Endothelial cell of umbilical vein (primary cell): Measurements from ENCODE around the gene ZNF224. TPM values are rescaled to one million over a fixed set of nuclear protein-coding genes. Genes with fewer than 3 reads are reported as not detected.

ENCODE experiments used
- BruUV-seq: library from RNA; stranded (reverse); fragments of 400-500 nt; replicated peaks from 2 replicates; lab custom pipeline; 2021; lab: Mats Ljungman, UMichigan
- CTCF ChIA-PET: fragments of 300-600, 350-600 bp; sonication (Branson Sonifier 250); formaldehyde crosslinking; loops from one replicate; lab custom pipeline; 2021; ENCODE audit warnings: antibody characterized with exemption, inconsistent platforms; lab: Charles Lee
- POLR2A ChIA-PET: fragments of 300-600, 350-600 bp; sonication (Branson Sonifier 250); formaldehyde crosslinking; loops from one replicate; lab custom pipeline; 2021; ENCODE audit warnings: antibody characterized with exemption, inconsistent platforms; lab: Charles Lee
- DNase-seq: peaks from one replicate; pipeline ENCODE4 v3.0.0-alpha.2; 2011; ENCODE audit warnings: low read depth, low spot score
- FAIRE-seq: peaks from 2 replicates; lab custom pipeline; 2011; peaks lifted over from hg19 to GRCh38; lab: Jason Lieb, UNC
- H2AFZ ChIP-seq: 2 replicates; pipeline ENCODE4 v1.6.0; 2012; ENCODE audit warnings: low read depth, low read length, control low read depth, inconsistent platforms
- H3K27ac ChIP-seq: 2 replicates; pipeline ENCODE4 v1.5.1; 2011; ENCODE audit warnings: low read depth, mild to moderate bottlenecking, control low read depth, low read length, moderate library complexity; ENCODE audit not compliant: insufficient read depth
- H3K27me3 ChIP-seq, 2 experiments: 2 replicates each; pipeline versions ENCODE4 v1.6.0 to v1.6.1; 2011; ENCODE audit warnings: low read length in 2 of 2, mixed read lengths in 1 of 2; ENCODE audit not compliant: control insufficient read depth in 2 of 2, insufficient read depth in 2 of 2
- H3K36me3 ChIP-seq, 2 experiments: 2 replicates in 1 of 2; 3 replicates in 1 of 2; pipeline ENCODE4 v1.5.1; 2011; ENCODE audit warnings: low read length in 2 of 2, mild to moderate bottlenecking in 1 of 2, moderate library complexity in 1 of 2; ENCODE audit not compliant: control insufficient read depth in 2 of 2, insufficient read depth in 2 of 2; ENCODE audit errors: extremely low read depth in 1 of 2
- H3K4me1 ChIP-seq: 3 replicates; pipeline ENCODE4 v1.5.1; 2011; ENCODE audit warnings: mild to moderate bottlenecking, low read length; ENCODE audit not compliant: control insufficient read depth, insufficient read depth; ENCODE audit errors: extremely low read depth
- H3K4me2 ChIP-seq: 2 replicates; pipeline ENCODE4 v1.6.1; 2011; ENCODE audit warnings: low read length, control low read depth, mixed read lengths; ENCODE audit not compliant: insufficient read depth
- H3K4me3 ChIP-seq, 3 experiments: fragments of 200-600 bp in 1 of 3; sonication (generic), shearing (Covaris generic) in 1 of 3; replicated peaks in 1 of 3; 2 replicates each; pipeline ENCODE4 v1.5.1; 2011 to 2016; ENCODE audit warnings: control low read depth in 3 of 3, low read length in 3 of 3, mild to moderate bottlenecking in 2 of 3, inconsistent platforms in 1 of 3, low read depth in 1 of 3, moderate library complexity in 1 of 3; ENCODE audit not compliant: insufficient read depth in 1 of 3
- H3K79me2 ChIP-seq: 2 replicates; pipeline ENCODE4 v1.6.0; 2012; ENCODE audit warnings: low read length, inconsistent platforms; ENCODE audit not compliant: control insufficient read depth, insufficient read depth
- H3K9ac ChIP-seq: replicated peaks from 2 replicates; pipeline ENCODE3; 2011; ENCODE audit warnings: low read length, control low read depth; ENCODE audit not compliant: insufficient read depth; ENCODE audit errors: extremely low read depth
- H3K9me1 ChIP-seq: replicated peaks from 3 replicates; pipeline ENCODE4 v1.6.0; 2011; ENCODE audit warnings: mild to moderate bottlenecking, low read length; ENCODE audit not compliant: control insufficient read depth, insufficient read depth; ENCODE audit errors: extremely low read depth
- H3K9me3 ChIP-seq: replicated peaks from 2 replicates; pipeline ENCODE4 v1.5.1; 2012; ENCODE audit warnings: low read length, inconsistent platforms; ENCODE audit not compliant: control insufficient read depth, insufficient read depth
- H4K20me1 ChIP-seq: replicated peaks from 2 replicates; pipeline ENCODE3; 2011; ENCODE audit warnings: mild to moderate bottlenecking, low read length; ENCODE audit not compliant: control insufficient read depth, insufficient read depth; ENCODE audit errors: extremely low read depth
- EZH2 ChIP-seq: IDR thresholded peaks from 2 replicates; pipeline ENCODE4 v1.6.1; 2012; ENCODE audit warnings: borderline replicate concordance, low read depth, mild to moderate bottlenecking, moderate library complexity, low read length, inconsistent platforms; ENCODE audit not compliant: severe bottlenecking
- FOS ChIP-seq: IDR thresholded peaks from 2 replicates; pipeline ENCODE4 v1.6.1; 2011; ENCODE audit warnings: mild to moderate bottlenecking, low read length, moderate library complexity, borderline replicate concordance; ENCODE audit not compliant: insufficient read depth
- GATA2 ChIP-seq: IDR thresholded peaks from 2 replicates; pipeline ENCODE4 v1.7.0; 2011; ENCODE audit warnings: low read depth, mild to moderate bottlenecking, moderate library complexity, mixed read lengths, low read length; ENCODE audit not compliant: insufficient read length, insufficient read depth
- JUN ChIP-seq: IDR thresholded peaks from 2 replicates; pipeline ENCODE4 v1.6.1; 2011; ENCODE audit warnings: borderline replicate concordance, low read depth; ENCODE audit not compliant: insufficient read length, insufficient read depth
- MYC ChIP-seq: IDR thresholded peaks from one replicate; pipeline ENCODE4 v1.6.1; 2011; ENCODE audit warnings: mild to moderate bottlenecking, low read depth, low read length
- POLR2A ChIP-seq: IDR thresholded peaks from 2 replicates; pipeline ENCODE4 v1.6.1; 2012; ENCODE audit warnings: low read depth, mild to moderate bottlenecking, control low read depth, low read length
- POLR2AphosphoS5 ChIP-seq: IDR thresholded peaks from 2 replicates; pipeline ENCODE4 v1.6.1; 2012; ENCODE audit warnings: low read depth, mild to moderate bottlenecking, control low read depth, low read length, moderate library complexity; ENCODE audit not compliant: insufficient read depth
- dilution Hi-C: fragments of 300-500 bp; cut with MboI; formaldehyde crosslinking; loops from one replicate; pipeline ENCODE4 v1.15.0; 2019; ENCODE audit warnings: low sequenced_read_pairs; ENCODE audit not compliant: extremely low pct_ligation_motif_present
- intact Hi-C: fragments of 100-400 bp; cut with micrococcal nuclease; formaldehyde crosslinking; loops from one replicate; pipeline ENCODE4 v1.10.0; 2022
- polyA plus RNA-seq, 4 experiments: library from polyadenylated mRNA; depleted of rRNA in 3 of 4; stranded (reverse) in 3 of 4; unstranded in 1 of 4; fragments of >200 nt; gene quantifications; 2 replicates each; pipeline versions ENCODE4 v1.2.1 to v1.2.3, GENCODE V29; 2011 to 2012; ENCODE audit warnings: missing spikeins in 1 of 4
- total RNA-seq: library from RNA; stranded (reverse); gene quantifications from 2 replicates; pipeline ENCODE4 v1.2.3, GENCODE V29; 2021
- TF ChIP-seq, protein P1 (sequence below): IDR thresholded peaks from 2 replicates; pipeline ENCODE4 v1.6.1; 2011; ENCODE audit not compliant: insufficient read depth, insufficient read length
- TF ChIP-seq, protein P2 (sequence below), 2 donors: IDR thresholded peaks; 1 replicate in 1 of 2; 2 replicates in 1 of 2; pipeline ENCODE4 v1.5.1; 2011; ENCODE audit warnings: low read length in 2 of 2, mild to moderate bottlenecking in 2 of 2, moderate library complexity in 2 of 2, control low read depth in 1 of 2, inconsistent platforms in 1 of 2, low read depth in 1 of 2; ENCODE audit not compliant: insufficient read depth in 1 of 2; ENCODE audit errors: extremely low read depth in 1 of 2

The ZNF224 gene
- total and polyA plus RNA-seq, 2 donors (not counting 3 experiments of a cell fraction or from before 2014, with no cell fraction given), result 8.5 to 21.8 TPM

DNA sequence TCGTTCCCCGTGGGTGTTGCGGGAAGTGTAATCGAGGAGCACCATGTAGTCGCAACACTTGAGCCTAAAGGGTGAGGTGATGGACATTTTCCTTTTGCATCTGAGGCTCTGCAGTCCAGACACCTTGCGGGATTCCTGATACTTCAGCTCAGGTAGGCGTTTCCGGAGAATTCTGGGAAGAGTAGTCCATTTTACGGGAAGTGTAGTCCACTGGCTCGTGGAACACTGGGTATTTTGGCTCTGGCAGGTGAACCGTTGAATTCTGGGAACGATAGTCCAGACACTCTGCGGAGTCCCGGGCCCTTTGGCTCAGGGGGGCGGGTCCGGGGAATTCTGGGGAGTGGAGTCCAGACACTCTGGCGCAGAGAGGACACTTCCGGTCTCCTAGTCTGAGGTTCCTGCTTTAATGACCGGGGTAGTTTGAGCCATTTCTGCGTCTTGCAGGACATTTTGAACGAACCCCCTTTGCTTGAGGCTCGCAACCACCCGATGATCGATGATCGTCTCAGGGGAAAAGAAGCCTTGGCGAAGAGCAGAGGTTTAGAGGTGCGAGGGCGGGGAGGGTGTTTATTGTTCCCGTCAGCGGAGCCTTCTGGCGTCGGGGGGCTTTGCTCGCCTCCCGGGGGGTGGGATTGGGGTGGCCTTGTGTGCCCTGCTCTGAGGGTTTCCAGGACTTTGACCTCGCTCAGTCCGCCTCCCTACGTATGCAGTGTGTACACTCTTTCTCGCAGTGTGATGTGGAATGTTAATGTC, 42.3 kb upstream of the ZNF224 start, which contains the start of gene ZNF223:
ZNF223 (plus strand) TSS at position 387 of the 753 bp plus-strand sequence. CDS start 3,141 bp downstream, outside the sequence.
- Histone ChIP-seq H3K36me3 (no peaks in the 10 kb centered on the region), H4K20me1 (no peaks in the 10 kb centered on the region), H3K27me3 (peaks cover 4 to 9% of the 10 kb centered on the region in 2 experiments), H3K4me2 (peak within 1 kb of the TSS; percentile 74), H3K27ac (no peak within 1 kb of the TSS), H2AFZ (peak within 1 kb of the TSS; percentile 70), H3K9me1 (no peaks in the 10 kb centered on the region), H3K79me2 (no peaks in the 10 kb centered on the region), H3K4me1 (peaks cover 11% of the 10 kb centered on the region), H3K9me3 (no peaks in the 10 kb centered on the region), H3K4me3 (peak within 1 kb of the TSS; percentile 48 to 64 (median 61)), H3K9ac (peak within 1 kb of the TSS; percentile 60)
- dilution Hi-C loops (no loop called here), intact Hi-C loops (loop anchor here (1.0 to 5.0 kb wide), 7 partner anchors 20 to 161 kb away; partner anchors contain the start of genes ZNF155, ZNF222, ZNF224 and ZNF225)
- ChIA-PET POLR2A (no interaction called here), CTCF (interaction anchor here (0.8 kb wide), 1 partner anchor 101 kb away, joined by 3 read pairs; the partner anchor contains the start of gene ZNF221)
- BruUV-seq, result no TSS peak
- FAIRE-seq (peak; percentile 96), DNase-seq (peak; percentile 91)
- no peak for TF ChIP-seq EZH2
- TF ChIP-seq JUN, result no peak
- TF ChIP-seq GATA2, result no peak
- TF ChIP-seq, protein P1, sequence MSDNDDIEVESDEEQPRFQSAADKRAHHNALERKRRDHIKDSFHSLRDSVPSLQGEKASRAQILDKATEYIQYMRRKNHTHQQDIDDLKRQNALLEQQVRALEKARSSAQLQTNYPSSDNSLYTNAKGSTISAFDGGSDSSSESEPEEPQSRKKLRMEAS, result no peak
- TF ChIP-seq MYC, result no peak
- TF ChIP-seq FOS, result no peak
- TF ChIP-seq, protein P2, sequence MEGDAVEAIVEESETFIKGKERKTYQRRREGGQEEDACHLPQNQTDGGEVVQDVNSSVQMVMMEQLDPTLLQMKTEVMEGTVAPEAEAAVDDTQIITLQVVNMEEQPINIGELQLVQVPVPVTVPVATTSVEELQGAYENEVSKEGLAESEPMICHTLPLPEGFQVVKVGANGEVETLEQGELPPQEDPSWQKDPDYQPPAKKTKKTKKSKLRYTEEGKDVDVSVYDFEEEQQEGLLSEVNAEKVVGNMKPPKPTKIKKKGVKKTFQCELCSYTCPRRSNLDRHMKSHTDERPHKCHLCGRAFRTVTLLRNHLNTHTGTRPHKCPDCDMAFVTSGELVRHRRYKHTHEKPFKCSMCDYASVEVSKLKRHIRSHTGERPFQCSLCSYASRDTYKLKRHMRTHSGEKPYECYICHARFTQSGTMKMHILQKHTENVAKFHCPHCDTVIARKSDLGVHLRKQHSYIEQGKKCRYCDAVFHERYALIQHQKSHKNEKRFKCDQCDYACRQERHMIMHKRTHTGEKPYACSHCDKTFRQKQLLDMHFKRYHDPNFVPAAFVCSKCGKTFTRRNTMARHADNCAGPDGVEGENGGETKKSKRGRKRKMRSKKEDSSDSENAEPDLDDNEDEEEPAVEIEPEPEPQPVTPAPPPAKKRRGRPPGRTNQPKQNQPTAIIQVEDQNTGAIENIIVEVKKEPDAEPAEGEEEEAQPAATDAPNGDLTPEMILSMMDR (IDR thresholded peaks at IDR 0.05; ENCODE audit: extremely low read depth in 1 of 2, insufficient read depth in 1 of 2, low read depth in 1 of 2, low read length in 2 of 2), result no peak
- peak; percentile 53 for TF ChIP-seq POLR2A
- peak; percentile 33 for TF ChIP-seq POLR2AphosphoS5
